ENCODE data around the gene SARM1.

- no peak for TF ChIP-seq CTCF (IDR thresholded peaks at IDR 0.05)
- no peak for TF ChIP-seq ZFX (IDR thresholded peaks at IDR 0.05; ENCODE audit: borderline replicate concordance)
Measured at GRCh38 chr17:28344435-28344901, 27.0 kb upstream of the SARM1 start.
